Tibial artery (tissue), 4 donors: ENCODE measurements around the gene GABBR1.
A peak's percentile ranks its signal among the peaks of the same experiment; 100 is the strongest.

Experiments
- DNase-seq, 2 donors: peaks; one replicate each; pipeline ENCODE4 v3.0.0-alpha.2; 2019
- H3K27ac ChIP-seq, 2 donors: fragments of 200-600 bp; sonication (generic) in 1 of 2; 1 replicate in 1 of 2; 2 replicates in 1 of 2; pipeline ENCODE4 v1.5.1; 2018 to 2019; ENCODE audit warnings: mild to moderate bottlenecking in 1 of 2
- H3K27me3 ChIP-seq, 2 donors: fragments of 200-600 bp; sonication (generic) in 1 of 2; one replicate each; pipeline versions ENCODE4 v1.5.1 to v1.6.0; 2016 to 2019
- H3K36me3 ChIP-seq, 3 donors: fragments of 200-600 bp; sonication (generic) in 2 of 3; one replicate each; pipeline ENCODE4 v1.5.1; 2016 to 2019; ENCODE audit warnings: mild to moderate bottlenecking in 2 of 3
- H3K4me1 ChIP-seq, 4 donors: fragments of 200-600 bp; sonication (generic) in 2 of 4; 1 replicate in 3 of 4; 2 replicates in 1 of 4; pipeline ENCODE4 v1.5.1; 2016 to 2019
- H3K4me3 ChIP-seq, 2 donors: fragments of 200-600 bp; sonication (generic) in 1 of 2; 1 replicate in 1 of 2; 2 replicates in 1 of 2; pipeline ENCODE4 v1.5.1; 2018 to 2019; ENCODE audit warnings: mild to moderate bottlenecking in 2 of 2
- H3K9me3 ChIP-seq, 3 donors: fragments of 200-600 bp; sonication (generic) in 1 of 3; one replicate each; pipeline ENCODE4 v1.5.1; 2016 to 2019
- intact Hi-C: fragments of 100-400 bp; cut with DNase I; formaldehyde crosslinking; loops from one replicate; pipeline ENCODE4 v1.15.0; 2023; ENCODE audit warnings: low total_unique reads
- TF ChIP-seq, protein P1 (sequence below), 2 experiments: fragments of 200-600 bp in 1 of 2; fragments of 450-650 bp in 1 of 2; IDR thresholded peaks; one replicate each; pipeline ENCODE4 v1.5.1; 2017 to 2019; ENCODE audit warnings: antibody characterized with exemption in 2 of 2, mild to moderate bottlenecking in 1 of 2, moderate library complexity in 1 of 2

GABBR1 gene

DNA sequence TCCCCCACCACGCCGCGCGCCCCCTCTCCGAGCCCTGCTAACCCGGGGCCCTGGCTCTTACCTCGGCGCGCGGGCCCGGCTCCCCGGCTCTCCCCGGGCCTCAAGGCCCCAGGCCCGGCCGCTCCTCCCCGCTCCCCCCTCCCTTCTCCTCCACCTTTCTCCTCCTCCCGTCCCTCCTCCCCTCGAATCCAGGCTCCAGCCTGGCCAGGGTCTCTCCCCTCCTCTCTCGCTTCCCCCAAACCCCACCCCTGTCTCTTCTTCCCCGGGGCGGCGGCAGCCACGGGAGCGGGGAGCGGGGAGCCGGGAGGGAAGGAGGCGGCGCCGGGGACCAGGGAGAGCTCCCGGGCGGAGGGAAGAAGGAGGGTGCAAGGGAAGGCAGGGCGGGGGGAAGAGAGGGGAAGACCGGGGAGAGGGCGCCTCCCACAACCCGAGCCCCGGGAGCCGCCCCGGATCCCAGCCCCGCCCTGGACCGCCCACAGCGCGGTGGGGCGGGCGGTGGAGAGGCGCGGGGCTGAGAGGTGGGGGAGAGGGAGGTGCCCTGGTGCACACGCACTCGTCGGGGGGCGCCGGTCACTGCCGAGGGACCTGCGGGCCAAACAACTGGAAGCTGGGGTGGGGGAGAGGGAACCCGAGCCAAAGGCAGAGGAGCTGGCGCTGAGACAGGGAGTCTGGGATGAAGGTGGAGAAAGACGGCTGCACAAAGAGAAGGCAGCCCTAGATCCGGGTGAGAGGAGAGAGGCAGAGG is at the start of gene GABBR1:
GABBR1 (minus strand) TSS at position 395 of the 745 bp plus-strand sequence. CDS start 798 bp downstream, outside the sequence.
- H3K27me3 ChIP-seq, result no peaks in the 10 kb centered on the region
- H3K4me3 ChIP-seq, result peak within 1 kb of the TSS; percentile 83 to 85
- H3K9me3 ChIP-seq, result no peaks in the 10 kb centered on the region
- H3K27ac ChIP-seq, result peak within 1 kb of the TSS; percentile 71 to 82
- intact Hi-C loops, result loop anchor here (2.0 kb wide), 1 partner anchor 498 kb away; no protein-coding TSS in a partner anchor
- peak; percentile 87 to 96 for DNase-seq
- H3K36me3 ChIP-seq, result no peaks in the 10 kb centered on the region
- peaks cover 0 to 28% (median 18%) of the 10 kb centered on the region in 4 donors for H3K4me1 ChIP-seq
- TF ChIP-seq, protein P1, sequence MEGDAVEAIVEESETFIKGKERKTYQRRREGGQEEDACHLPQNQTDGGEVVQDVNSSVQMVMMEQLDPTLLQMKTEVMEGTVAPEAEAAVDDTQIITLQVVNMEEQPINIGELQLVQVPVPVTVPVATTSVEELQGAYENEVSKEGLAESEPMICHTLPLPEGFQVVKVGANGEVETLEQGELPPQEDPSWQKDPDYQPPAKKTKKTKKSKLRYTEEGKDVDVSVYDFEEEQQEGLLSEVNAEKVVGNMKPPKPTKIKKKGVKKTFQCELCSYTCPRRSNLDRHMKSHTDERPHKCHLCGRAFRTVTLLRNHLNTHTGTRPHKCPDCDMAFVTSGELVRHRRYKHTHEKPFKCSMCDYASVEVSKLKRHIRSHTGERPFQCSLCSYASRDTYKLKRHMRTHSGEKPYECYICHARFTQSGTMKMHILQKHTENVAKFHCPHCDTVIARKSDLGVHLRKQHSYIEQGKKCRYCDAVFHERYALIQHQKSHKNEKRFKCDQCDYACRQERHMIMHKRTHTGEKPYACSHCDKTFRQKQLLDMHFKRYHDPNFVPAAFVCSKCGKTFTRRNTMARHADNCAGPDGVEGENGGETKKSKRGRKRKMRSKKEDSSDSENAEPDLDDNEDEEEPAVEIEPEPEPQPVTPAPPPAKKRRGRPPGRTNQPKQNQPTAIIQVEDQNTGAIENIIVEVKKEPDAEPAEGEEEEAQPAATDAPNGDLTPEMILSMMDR (IDR thresholded peaks at IDR 0.05), result no peak

DNA sequence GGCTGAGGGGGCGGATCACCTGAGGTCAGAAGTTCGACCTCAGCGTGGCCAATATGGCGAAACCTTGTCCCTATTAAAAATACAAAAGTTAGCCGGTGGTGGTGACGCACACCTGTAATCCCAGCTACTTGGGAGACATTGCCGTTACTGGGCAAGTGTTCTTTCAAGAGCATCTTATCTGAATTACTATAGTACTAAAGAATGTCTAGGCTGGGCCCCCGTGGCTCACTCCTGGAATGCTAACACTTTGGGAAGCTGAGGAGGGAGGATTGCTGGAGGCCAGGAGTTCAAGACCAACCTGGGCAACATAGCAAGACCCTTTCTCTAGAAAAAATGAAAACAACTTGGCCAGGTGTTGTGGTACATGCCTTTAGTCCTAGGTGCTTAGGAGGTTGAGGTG is 48.8 kb upstream of the GABBR1 start:
- no peaks in the 10 kb centered on the region for H3K36me3 ChIP-seq
- DNase-seq, result no peak
- peaks cover 0 to 16% of the 10 kb centered on the region in 2 donors for H3K27me3 ChIP-seq
- TF ChIP-seq, protein P1 (IDR thresholded peaks at IDR 0.05), result no peak
- H3K4me3 ChIP-seq, result no peak overlapping the region
- H3K4me1 ChIP-seq, result no peaks in the 10 kb centered on the region
- H3K27ac ChIP-seq, result no peak overlapping the region
- intact Hi-C loops, result no loop called here
- no peaks in the 10 kb centered on the region for H3K9me3 ChIP-seq

DNA sequence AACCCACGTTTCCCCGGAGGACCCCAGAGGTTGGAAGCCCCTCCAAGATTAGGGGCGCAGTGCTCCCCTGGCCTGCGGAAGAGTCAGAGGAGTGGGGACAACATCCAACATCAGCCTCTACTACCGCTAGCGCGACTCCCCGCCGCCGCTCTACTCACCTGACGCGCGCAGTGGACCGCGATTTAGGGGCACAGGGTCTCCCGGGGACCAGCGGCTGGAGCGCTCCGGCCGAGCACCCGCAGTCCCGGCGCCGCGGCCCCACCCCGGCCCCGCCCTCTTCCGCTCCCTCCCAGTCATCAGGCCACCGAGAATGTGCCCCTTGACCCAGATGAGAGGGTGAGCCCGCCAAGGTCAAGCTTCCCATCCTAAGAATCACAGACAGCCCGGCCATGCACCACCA is 47.9 kb upstream of the GABBR1 start, which contains the start of gene ZFP57:
ZFP57 (minus strand) TSS at position 249 of the 400 bp plus-strand sequence. CDS start 4,149 bp downstream, outside the sequence.
- Histone ChIP-seq H3K4me3 (peak within 1 kb of the TSS in 1 of 2 donors; percentile 21), H3K9me3 (no peaks in the 10 kb centered on the region), H3K4me1 (no peaks in the 10 kb centered on the region), H3K27me3 (peaks cover 0 to 16% of the 10 kb centered on the region in 2 donors), H3K36me3 (no peaks in the 10 kb centered on the region), H3K27ac (no peak within 1 kb of the TSS)
- TF ChIP-seq, protein P1 (IDR thresholded peaks at IDR 0.05), result no peak
- intact Hi-C loops, result no loop called here
- no peak for DNase-seq

DNA sequence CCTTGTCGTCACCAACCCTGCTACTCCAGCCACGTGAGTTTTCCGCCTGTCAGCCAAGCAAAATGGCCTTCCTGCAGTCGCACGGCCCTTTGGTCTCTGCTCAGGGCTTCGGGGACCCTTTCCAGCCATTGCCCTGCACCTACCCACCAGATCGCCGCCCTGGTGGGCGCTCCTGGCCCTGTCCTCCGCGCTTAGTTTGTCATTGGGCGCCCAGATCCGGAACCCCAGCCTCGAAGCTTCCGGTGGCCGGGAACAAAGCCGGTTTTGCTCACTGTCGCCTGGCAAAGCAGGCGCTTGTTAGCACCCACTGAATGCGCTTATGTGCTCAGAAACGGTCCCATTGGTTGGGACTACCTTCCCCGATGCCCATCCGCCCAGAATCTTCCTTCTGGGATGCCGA is 47.4 kb upstream of the GABBR1 start:
- Histone ChIP-seq H3K4me3 (peak overlapping the region in 1 of 2 donors; percentile 21), H3K27me3 (peaks cover 0 to 12% of the 10 kb centered on the region in 2 donors), H3K9me3 (no peaks in the 10 kb centered on the region), H3K4me1 (no peaks in the 10 kb centered on the region), H3K27ac (no peak overlapping the region), H3K36me3 (no peaks in the 10 kb centered on the region)
- no peak for DNase-seq
- TF ChIP-seq, protein P1 (IDR thresholded peaks at IDR 0.05), result no peak
- intact Hi-C loops, result no loop called here

DNA sequence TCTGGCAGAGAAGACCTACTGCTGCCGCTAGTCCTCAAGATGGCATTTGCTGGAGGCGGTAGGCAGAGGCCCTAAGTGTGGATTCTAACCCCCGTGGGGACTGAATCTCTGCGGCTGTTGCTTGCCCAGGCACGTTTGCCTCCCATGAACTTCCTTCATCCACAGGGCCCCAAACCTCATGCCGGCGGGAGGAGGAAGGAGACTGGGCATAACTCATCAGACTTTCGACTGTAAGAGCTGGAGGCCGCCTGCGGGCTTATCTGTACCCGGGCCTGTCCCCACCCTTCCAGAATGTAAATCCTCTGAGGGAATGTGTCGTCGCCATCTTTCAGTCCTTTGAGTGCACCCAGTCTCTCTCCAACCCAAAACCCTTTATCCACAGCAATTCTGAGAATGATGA is 47.0 kb upstream of the GABBR1 start:
- Histone ChIP-seq H3K4me1 (no peaks in the 10 kb centered on the region), H3K27ac (no peak overlapping the region), H3K27me3 (peaks cover 0 to 12% of the 10 kb centered on the region in 2 donors), H3K4me3 (no peak overlapping the region), H3K36me3 (no peaks in the 10 kb centered on the region), H3K9me3 (no peaks in the 10 kb centered on the region)
- no peak for DNase-seq
- intact Hi-C loops, result no loop called here
- TF ChIP-seq, protein P1 (IDR thresholded peaks at IDR 0.05), result no peak
